Measurements from ENCODE around the gene EEIG1.

EEIG1 gene

DNA sequence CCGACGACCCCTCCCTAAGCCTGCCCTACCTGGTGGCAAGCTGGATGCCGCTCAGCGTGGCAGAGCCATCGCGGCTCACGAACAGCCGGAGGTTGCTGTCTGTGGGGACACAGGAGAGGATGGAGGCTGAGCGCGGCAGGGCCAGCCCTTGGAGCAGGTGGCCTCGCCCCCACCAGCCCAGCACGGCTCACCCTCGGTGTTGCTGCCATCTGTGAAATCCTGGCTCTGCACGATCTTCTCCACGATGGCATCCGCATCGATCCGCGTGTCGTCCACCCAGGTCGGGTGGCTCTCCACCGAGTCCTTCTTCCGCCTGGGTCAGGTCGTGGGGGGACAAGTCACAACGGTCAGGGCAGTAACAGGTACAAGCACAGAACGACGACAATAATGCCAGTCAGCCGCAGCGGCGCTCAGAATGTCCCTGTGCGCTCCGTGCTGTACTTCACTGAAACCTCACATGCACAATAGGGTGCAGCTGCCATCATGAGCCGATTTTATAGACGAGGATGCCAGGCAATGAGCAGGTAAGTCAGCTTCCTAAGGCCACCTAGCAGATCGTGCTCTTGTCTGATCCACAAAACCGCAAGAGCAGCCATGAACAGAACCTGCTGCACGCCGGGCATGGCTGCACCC lies 36.1 kb downstream of the EEIG1 start:
- H3K36me3 ChIP-seq: peaks cover 35% of the 10 kb centered on the region
- no peak overlapping the region for H3K27ac ChIP-seq
- peaks cover 49% of the 10 kb centered on the region for H3K4me1 ChIP-seq
- H4K20me1 ChIP-seq: peaks cover 24% of the 10 kb centered on the region; the same call in 1 of the 2 replicates
- H3K9ac ChIP-seq: no peak overlapping the region
- H3K4me3 ChIP-seq: no peak overlapping the region
- no peak overlapping the region for H3K4me2 ChIP-seq
- no peaks in the 10 kb centered on the region for H3K27me3 ChIP-seq
- no peaks in the 10 kb centered on the region for H3K9me3 ChIP-seq
- TF ChIP-seq Cebpa-rat (IDR thresholded peaks at IDR 0.05): no peak

DNA sequence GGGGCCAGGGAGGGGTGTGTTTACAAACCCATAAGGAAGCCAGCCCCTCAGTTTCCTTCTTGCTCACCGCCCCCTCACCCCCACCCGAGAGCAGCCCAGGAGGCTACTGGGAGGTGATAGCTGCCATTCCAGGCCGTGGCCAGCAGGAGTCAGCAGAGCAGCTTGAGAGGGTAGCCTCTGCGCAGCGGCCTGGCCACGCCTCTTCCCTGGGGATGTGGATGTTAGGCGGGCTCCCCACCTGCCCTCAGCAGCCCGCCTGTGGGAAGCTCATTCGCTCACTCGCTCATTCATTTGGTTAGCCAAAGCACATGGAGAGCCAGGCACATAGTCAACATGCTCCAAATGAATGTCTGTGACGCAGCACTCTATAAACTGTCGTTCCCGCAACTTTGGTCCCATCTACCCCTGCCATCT lies 37.1 kb downstream of the EEIG1 start:
- H3K9ac ChIP-seq: no peak overlapping the region
- H3K4me3 ChIP-seq: no peak overlapping the region
- peak overlapping the region; percentile 25 for H3K4me2 ChIP-seq
- no peaks in the 10 kb centered on the region for H3K9me3 ChIP-seq
- H3K27me3 ChIP-seq: no peaks in the 10 kb centered on the region
- no peak for TF ChIP-seq Cebpa-rat (IDR thresholded peaks at IDR 0.05)
- no peak overlapping the region for H3K27ac ChIP-seq
- peaks cover 41% of the 10 kb centered on the region for H3K4me1 ChIP-seq
- H3K36me3 ChIP-seq: peaks cover 36% of the 10 kb centered on the region
- peaks cover 18% of the 10 kb centered on the region; the same call in 1 of the 2 replicates for H4K20me1 ChIP-seq

DNA sequence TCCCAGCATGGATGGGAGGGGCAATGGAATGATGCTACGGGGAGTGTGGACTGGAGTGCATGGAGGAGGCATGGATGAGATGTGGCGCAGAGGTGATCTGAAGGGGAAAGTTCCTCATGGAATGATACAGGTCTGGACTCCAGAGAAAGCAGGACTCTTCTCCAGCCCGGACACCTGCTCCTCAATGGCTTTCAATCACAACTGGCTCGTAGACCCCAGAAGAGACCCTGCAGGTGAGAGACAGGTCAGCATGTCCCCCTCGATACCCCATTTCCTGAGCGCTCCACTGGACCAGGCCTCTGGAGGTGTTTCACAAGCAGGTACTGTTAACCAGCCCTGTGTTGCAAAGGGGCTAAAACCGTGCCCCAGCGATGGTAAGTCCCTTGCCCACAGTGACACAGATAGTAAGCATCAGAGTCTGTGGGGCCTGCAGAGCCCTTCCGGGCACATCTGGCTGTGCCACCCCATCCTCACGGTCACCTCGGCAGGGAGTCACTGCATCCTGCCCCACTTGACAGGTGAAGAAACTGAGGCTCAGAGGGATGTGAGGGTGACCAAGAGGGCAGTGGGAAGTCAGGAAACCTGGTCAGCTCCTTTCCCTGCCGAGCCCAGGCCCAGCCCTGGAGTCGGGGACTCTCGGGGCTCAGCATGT lies 37.7 kb downstream of the EEIG1 start:
- Histone ChIP-seq H3K36me3 (peaks cover 36% of the 10 kb centered on the region), H3K4me2 (peak overlapping the region; percentile 25; the same call in 1 of the 2 replicates), H3K27ac (no peak overlapping the region), H3K27me3 (no peaks in the 10 kb centered on the region), H3K9ac (no peak overlapping the region), H4K20me1 (peaks cover 12% of the 10 kb centered on the region; the same call in 1 of the 2 replicates), H3K9me3 (no peaks in the 10 kb centered on the region), H3K4me1 (peaks cover 38% of the 10 kb centered on the region), H3K4me3 (no peak overlapping the region)
- TF ChIP-seq Cebpa-rat (IDR thresholded peaks at IDR 0.05): no peak

DNA sequence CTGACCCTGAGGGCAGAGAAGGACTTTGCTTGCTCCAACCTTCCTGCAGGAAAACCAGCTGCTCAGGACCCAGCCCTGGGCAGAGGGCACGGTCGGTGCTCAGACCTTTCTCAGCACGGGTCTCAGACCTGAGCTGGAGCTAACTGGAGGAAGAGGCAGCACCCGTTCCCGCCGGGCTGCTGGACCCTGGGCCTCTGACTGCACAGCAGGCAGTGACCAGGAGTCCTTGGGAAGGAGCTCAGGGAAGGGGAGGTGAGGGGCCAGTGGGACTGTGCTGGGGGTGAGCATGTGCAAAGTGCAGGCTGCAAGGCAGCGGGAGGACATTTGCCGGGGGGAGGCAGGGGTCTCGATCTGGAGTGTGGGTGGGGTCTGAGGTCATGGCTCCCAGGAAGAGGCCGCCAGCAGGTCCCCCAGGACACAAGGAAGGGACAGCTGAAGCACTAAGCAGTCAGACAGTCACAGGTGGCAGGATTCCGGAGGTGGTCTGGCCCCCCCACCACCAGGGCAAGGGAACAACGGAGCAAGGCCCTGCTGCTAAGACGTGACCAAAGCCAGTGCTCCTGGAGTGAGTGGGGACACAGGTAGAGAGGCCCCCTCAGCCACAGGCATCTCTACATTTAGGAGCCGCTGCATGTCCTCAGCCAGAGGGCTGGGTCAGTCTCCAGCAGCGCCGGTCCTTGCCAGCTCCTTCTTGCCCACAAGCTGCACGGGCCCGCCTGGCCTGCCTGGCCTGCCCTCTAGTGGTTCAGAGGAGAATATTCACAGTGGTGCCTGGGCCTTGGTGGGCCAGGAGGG lies 38.4 kb downstream of the EEIG1 start:
- H3K4me2 ChIP-seq: peak overlapping the region; percentile 25; the same call in 1 of the 2 replicates
- no peak for TF ChIP-seq Cebpa-rat (IDR thresholded peaks at IDR 0.05)
- no peak overlapping the region for H3K4me3 ChIP-seq
- no peak overlapping the region for H3K27ac ChIP-seq
- H3K9me3 ChIP-seq: no peaks in the 10 kb centered on the region
- peaks cover 36% of the 10 kb centered on the region for H3K36me3 ChIP-seq
- peaks cover 35% of the 10 kb centered on the region for H3K4me1 ChIP-seq
- H4K20me1 ChIP-seq: peaks cover 6% of the 10 kb centered on the region; the same call in 1 of the 2 replicates
- no peak overlapping the region for H3K9ac ChIP-seq
- no peaks in the 10 kb centered on the region for H3K27me3 ChIP-seq

DNA sequence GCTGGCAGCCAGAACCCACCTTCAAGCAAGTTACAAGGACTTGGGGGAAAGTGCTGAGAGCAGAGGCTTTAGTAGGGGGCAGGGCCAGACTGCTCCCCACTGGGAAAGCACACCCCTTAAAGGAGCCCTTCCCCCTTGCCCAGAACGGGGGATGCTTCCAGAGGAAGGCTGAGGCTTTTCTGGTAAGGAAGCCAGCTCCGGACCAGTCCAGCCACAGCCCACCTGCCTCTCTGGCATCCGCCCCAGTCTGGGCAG lies 38.9 kb downstream of the EEIG1 start:
- Histone ChIP-seq H3K4me3 (no peak overlapping the region), H3K36me3 (peaks cover 36% of the 10 kb centered on the region), H3K4me1 (peaks cover 34% of the 10 kb centered on the region), H3K9me3 (no peaks in the 10 kb centered on the region), H3K27me3 (no peaks in the 10 kb centered on the region), H4K20me1 (peaks cover 11% of the 10 kb centered on the region; the same call in 1 of the 2 replicates), H3K4me2 (no peak overlapping the region), H3K27ac (no peak overlapping the region), H3K9ac (no peak overlapping the region)
- TF ChIP-seq Cebpa-rat (IDR thresholded peaks at IDR 0.05): no peak

DNA sequence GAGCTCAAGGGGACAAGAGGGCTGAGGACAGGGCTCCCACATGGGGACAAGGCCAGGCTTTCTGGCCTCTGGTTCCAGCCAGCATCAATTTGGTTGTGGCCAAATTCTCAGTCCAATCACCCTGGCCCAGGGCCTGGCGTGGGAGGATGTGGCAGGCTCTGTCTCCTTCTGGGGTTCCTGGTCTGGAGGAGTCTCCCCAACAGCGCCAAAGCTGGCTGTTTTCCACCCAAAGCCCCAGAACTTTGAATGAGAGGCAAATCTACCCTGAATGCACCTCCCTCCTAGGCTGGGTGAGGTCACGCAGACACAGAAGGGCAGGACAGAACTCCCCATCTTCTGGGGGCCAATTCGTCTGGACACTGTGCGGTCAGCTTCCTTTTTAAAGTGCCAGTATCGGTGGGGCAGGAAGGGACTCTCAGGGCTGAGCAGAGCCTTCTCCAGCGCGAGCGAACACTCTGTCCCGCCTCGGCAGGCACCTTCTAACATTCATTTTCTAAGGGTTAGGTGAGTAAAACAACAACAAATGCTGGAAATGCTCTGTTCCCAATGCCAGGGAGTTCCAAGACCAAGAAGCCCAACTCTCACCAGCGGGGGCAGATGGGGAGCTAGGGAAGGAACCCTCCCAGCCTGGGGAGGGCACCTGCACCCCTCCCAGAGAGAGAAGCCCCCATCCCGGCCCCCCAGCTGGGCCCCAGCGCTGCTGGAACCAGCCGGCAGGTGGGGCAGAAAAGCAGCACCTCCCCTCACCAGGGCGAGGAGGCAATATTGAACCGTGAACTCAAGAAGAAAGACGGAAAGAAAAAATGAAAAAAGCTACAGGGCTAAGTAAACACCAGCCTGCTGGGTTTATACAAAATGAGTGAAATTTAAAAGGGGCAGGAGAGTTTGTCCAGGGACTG lies 39.5 kb downstream of the EEIG1 start:
- no peak overlapping the region for H3K4me3 ChIP-seq
- H3K9ac ChIP-seq: no peak overlapping the region
- H4K20me1 ChIP-seq: peaks cover 17% of the 10 kb centered on the region
- TF ChIP-seq Cebpa-rat (IDR thresholded peaks at IDR 0.05): no peak
- peaks cover 36% of the 10 kb centered on the region for H3K36me3 ChIP-seq
- no peaks in the 10 kb centered on the region for H3K27me3 ChIP-seq
- peaks cover 34% of the 10 kb centered on the region for H3K4me1 ChIP-seq
- no peak overlapping the region for H3K4me2 ChIP-seq
- no peak overlapping the region for H3K27ac ChIP-seq
- H3K9me3 ChIP-seq: no peaks in the 10 kb centered on the region

DNA sequence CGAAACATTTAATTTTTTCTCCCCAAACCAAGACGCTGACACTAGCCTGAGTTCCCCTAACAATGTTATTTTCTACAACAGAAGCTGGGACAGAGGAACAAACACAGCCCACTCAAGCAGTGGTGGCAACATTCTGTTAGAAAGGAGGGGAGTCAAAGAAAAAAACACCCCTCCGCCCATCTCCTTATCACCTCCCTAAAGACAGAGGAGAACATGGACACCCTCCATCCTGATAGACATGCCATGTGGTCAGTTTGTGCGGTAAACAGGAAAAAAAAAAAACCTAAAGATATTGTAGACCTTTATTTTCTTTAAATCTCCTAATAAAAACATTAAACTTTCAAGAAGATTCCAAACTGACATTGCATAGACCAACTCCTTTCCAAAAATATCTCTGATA lies 40.2 kb downstream of the EEIG1 start:
- Histone ChIP-seq H4K20me1 (peaks cover 24% of the 10 kb centered on the region), H3K9me3 (no peaks in the 10 kb centered on the region), H3K4me2 (no peak overlapping the region), H3K4me1 (peaks cover 38% of the 10 kb centered on the region), H3K4me3 (no peak overlapping the region), H3K27ac (no peak overlapping the region), H3K27me3 (no peaks in the 10 kb centered on the region), H3K9ac (no peak overlapping the region), H3K36me3 (peaks cover 35% of the 10 kb centered on the region)
- no peak for TF ChIP-seq Cebpa-rat (IDR thresholded peaks at IDR 0.05)

DNA sequence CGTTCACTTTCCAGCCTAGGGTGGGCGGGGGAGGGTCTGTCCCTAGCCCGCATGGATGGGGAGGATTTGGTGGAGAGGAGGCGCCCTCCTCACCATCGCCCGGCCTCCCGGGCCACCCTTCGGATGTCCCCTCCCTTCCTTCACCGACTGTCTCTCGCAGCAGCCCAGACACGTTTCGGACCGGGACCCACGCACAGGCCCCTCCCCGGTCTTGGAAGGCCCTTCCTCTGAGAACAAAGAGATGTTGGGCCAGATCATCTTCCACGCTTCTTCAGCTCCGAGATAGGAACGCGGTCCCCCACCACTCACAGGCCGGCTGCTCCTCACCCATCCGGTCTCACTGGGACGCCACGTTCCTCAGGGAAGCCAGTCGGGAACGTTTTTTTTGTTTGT lies 42.5 kb downstream of the EEIG1 start:
- H3K9ac ChIP-seq: no peak overlapping the region
- TF ChIP-seq Cebpa-rat (IDR thresholded peaks at IDR 0.05): no peak
- H3K36me3 ChIP-seq: peaks cover 32% of the 10 kb centered on the region
- no peaks in the 10 kb centered on the region for H3K27me3 ChIP-seq
- H3K27ac ChIP-seq: no peak overlapping the region
- H3K4me3 ChIP-seq: peak overlapping the region; percentile 89; the same call in 1 of the 2 replicates
- H4K20me1 ChIP-seq: peaks cover 37% of the 10 kb centered on the region
- H3K4me1 ChIP-seq: peaks cover 42% of the 10 kb centered on the region
- H3K4me2 ChIP-seq: peak overlapping the region; percentile 95
- H3K9me3 ChIP-seq: no peaks in the 10 kb centered on the region
